HL-60 (cell line): ENCODE results near the gene ICA1.

Source experiments
- CTCF ChIP-seq: IDR thresholded peaks from one replicate; pipeline ENCODE4 v1.5.1; 2011; ENCODE audit warnings: low read length, control low read depth, inconsistent platforms; ENCODE audit not compliant: insufficient read depth
- GABPA ChIP-seq: IDR thresholded peaks from 2 replicates; pipeline ENCODE4 v1.6.1; 2012; ENCODE audit warnings: low read depth
- POLR2AphosphoS5 ChIP-seq: IDR thresholded peaks from 2 replicates; pipeline ENCODE4 v1.6.1; 2012; ENCODE audit warnings: low read depth
- REST ChIP-seq: IDR thresholded peaks from 2 replicates; pipeline ENCODE4 v1.6.1; 2012; ENCODE audit warnings: low read depth; ENCODE audit not compliant: insufficient replicate concordance
- SPI1 ChIP-seq: IDR thresholded peaks from 2 replicates; pipeline ENCODE4 v1.6.1; 2012; ENCODE audit warnings: low read depth, mild to moderate bottlenecking, borderline replicate concordance

- TF ChIP-seq REST (no peak), CTCF (no peak), POLR2AphosphoS5 (no peak), GABPA (no peak), SPI1 (no peak)
Observed at GRCh38 chr7:8172372-8173354, 89.3 kb downstream of the ICA1 start.
